Measurements from ENCODE around the gene TSPO. TPM values are rescaled to one million over a fixed set of nuclear protein-coding genes. Genes with fewer than 3 reads are reported as not detected.

Gene TSPO
- total and polyA plus RNA-seq, 2 experiments from 2014 or later = 34.6 to 44.7 TPM

DNA sequence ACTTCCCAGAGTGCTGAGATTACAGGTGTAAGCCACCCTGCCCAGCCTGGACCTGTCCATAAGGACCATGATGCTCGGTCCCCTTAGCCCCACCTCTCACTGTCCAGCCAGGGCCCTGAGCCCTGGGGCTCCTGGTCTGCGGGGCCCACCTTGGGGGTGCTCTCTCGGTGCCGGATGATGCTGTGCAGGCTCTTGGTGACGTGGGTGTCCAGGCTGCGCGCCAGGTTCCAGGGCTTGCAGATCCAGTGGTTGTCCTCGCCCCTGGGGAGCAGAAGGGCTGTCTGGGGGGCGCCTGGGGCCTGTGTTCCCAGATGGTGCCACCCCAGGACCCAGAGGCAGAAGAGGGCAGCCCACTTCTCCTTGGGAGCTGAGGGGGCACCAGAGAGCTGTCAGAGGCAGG, 22.2 kb downstream of the TSPO start (continued):
- TF ChIP-seq, protein P1, sequence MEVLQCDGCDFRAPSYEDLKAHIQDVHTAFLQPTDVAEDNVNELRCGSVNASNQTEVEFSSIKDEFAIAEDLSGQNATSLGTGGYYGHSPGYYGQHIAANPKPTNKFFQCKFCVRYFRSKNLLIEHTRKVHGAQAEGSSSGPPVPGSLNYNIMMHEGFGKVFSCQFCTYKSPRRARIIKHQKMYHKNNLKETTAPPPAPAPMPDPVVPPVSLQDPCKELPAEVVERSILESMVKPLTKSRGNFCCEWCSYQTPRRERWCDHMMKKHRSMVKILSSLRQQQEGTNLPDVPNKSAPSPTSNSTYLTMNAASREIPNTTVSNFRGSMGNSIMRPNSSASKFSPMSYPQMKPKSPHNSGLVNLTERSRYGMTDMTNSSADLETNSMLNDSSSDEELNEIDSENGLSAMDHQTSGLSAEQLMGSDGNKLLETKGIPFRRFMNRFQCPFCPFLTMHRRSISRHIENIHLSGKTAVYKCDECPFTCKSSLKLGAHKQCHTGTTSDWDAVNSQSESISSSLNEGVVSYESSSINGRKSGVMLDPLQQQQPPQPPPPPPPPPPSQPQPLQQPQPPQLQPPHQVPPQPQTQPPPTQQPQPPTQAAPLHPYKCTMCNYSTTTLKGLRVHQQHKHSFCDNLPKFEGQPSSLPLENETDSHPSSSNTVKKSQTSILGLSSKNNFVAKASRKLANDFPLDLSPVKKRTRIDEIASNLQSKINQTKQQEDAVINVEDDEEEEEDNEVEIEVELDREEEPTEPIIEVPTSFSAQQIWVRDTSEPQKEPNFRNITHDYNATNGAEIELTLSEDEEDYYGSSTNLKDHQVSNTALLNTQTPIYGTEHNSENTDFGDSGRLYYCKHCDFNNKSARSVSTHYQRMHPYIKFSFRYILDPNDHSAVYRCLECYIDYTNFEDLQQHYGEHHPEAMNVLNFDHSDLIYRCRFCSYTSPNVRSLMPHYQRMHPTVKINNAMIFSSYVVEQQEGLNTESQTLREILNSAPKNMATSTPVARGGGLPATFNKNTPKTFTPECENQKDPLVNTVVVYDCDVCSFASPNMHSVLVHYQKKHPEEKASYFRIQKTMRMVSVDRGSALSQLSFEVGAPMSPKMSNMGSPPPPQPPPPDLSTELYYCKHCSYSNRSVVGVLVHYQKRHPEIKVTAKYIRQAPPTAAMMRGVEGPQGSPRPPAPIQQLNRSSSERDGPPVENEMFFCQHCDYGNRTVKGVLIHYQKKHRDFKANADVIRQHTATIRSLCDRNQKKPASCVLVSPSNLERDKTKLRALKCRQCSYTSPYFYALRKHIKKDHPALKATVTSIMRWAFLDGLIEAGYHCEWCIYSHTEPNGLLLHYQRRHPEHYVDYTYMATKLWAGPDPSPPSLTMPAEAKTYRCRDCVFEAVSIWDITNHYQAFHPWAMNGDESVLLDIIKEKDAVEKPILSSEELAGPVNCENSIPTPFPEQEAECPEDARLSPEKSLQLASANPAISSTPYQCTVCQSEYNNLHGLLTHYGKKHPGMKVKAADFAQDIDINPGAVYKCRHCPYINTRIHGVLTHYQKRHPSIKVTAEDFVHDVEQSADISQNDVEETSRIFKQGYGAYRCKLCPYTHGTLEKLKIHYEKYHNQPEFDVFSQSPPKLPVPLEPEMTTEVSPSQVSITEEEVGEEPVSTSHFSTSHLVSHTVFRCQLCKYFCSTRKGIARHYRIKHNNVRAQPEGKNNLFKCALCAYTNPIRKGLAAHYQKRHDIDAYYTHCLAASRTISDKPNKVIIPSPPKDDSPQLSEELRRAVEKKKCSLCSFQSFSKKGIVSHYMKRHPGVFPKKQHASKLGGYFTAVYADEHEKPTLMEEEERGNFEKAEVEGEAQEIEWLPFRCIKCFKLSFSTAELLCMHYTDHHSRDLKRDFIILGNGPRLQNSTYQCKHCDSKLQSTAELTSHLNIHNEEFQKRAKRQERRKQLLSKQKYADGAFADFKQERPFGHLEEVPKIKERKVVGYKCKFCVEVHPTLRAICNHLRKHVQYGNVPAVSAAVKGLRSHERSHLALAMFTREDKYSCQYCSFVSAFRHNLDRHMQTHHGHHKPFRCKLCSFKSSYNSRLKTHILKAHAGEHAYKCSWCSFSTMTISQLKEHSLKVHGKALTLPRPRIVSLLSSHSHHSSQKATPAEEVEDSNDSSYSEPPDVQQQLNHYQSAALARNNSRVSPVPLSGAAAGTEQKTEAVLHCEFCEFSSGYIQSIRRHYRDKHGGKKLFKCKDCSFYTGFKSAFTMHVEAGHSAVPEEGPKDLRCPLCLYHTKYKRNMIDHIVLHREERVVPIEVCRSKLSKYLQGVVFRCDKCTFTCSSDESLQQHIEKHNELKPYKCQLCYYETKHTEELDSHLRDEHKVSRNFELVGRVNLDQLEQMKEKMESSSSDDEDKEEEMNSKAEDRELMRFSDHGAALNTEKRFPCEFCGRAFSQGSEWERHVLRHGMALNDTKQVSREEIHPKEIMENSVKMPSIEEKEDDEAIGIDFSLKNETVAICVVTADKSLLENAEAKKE (CRISPR knock-in tag; IDR thresholded peaks at IDR 0.05) = no peak
- TF ChIP-seq NANOG (IDR thresholded peaks at IDR 0.05; ENCODE audit: borderline replicate concordance) (no peak), JUNB (IDR thresholded peaks at IDR 0.05; ENCODE audit: unreplicated experiment) (no peak), EZH2 (IDR thresholded peaks at IDR 0.05; ENCODE audit: low read depth, unreplicated experiment) (no peak)
- TF ChIP-seq, protein P2, sequence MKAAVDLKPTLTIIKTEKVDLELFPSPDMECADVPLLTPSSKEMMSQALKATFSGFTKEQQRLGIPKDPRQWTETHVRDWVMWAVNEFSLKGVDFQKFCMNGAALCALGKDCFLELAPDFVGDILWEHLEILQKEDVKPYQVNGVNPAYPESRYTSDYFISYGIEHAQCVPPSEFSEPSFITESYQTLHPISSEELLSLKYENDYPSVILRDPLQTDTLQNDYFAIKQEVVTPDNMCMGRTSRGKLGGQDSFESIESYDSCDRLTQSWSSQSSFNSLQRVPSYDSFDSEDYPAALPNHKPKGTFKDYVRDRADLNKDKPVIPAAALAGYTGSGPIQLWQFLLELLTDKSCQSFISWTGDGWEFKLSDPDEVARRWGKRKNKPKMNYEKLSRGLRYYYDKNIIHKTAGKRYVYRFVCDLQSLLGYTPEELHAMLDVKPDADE (IDR thresholded peaks at IDR 0.05) = no peak

DNA sequence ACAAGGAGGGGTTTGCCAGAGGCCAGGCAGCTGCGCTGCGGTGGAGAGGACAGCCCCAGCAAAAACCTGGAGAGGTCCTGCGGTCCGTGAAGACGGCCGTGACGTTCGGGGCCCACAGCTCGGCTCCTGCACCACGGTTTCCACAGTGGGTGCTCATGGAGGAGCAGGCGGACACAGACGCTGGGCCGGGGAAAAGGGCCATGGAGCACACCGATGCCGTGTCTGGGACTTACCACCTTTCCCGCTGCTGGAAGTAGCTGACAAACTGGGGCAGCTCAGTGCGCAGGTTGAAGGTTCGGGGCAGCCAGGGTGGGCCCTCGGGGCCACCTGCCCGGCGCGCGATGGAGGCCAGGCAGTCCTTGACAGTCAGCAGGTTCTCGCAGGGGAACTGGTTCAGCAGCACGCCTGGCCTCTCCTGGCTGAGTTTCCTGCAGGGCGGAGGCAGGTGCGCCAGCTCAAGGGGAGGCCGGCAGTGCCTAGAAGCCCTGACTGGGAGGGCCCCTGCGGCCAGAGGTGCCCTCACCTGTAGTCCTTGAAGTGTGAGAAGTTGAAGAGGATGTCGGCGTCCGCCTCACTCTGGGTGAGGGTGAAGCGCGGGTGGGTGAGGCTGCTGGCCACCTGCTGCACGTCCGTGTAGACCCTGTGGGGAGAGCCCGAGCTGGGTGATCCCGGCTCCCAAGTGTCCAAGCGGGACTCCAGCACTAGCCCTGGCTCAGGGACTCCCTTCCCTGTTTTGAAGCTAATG, 22.8 kb downstream of the TSPO start:
- H3K27ac ChIP-seq (ENCODE audit: low read depth) = no peak overlapping the region
- Mint-ChIP-seq H3K9me3 (no peaks in the 10 kb centered on the region; the same call in 2 of the 3 replicates), H3K27me3 (ENCODE audit: insufficient read depth, low read depth, poor library complexity) (peaks cover 8% of the 10 kb centered on the region), H3K4me1 (no peaks in the 10 kb centered on the region), H3K4me3 (no peak overlapping the region), H3K36me3 (ENCODE audit: low read depth) (peaks cover 76% of the 10 kb centered on the region), H3K27ac (no peak overlapping the region)
- H2AFZ ChIP-seq = no peak overlapping the region
- no peaks in the 10 kb centered on the region for H3K9me2 ChIP-seq (ENCODE audit: insufficient read depth)
- H3K27me3 ChIP-seq (ENCODE audit: insufficient read depth) = no peaks in the 10 kb centered on the region
- DNase-seq (ENCODE audit: low spot score) = no peak
- H3K36me3 ChIP-seq (ENCODE audit: insufficient read depth) = peaks cover 13% of the 10 kb centered on the region; the same call in 1 of the 2 replicates
- no peaks in the 10 kb centered on the region for H3K4me1 ChIP-seq (ENCODE audit: insufficient read depth)
- no peak overlapping the region for H3K4me2 ChIP-seq
- no peak overlapping the region for H3K4me3 ChIP-seq
- H3F3A ChIP-seq (replicated peaks; ENCODE audit: low read depth) = no peaks in the 10 kb centered on the region
- no peaks in the 10 kb centered on the region for H4K20me1 ChIP-seq (replicated peaks; ENCODE audit: insufficient read depth)
- ATAC-seq = no peak
- no peaks in the 10 kb centered on the region for H3K79me2 ChIP-seq (replicated peaks; ENCODE audit: insufficient read depth)
- TF ChIP-seq ZNF331 (CRISPR knock-in tag; IDR thresholded peaks at IDR 0.05; ENCODE audit: low read depth) = no peak
- no peak for TF ChIP-seq CREB1 (CRISPR knock-in tag; IDR thresholded peaks at IDR 0.05; ENCODE audit: low read depth)
- no peak for TF ChIP-seq EZH2 (IDR thresholded peaks at IDR 0.05; ENCODE audit: low read depth, unreplicated experiment)
- no peak for TF ChIP-seq JUNB (IDR thresholded peaks at IDR 0.05; ENCODE audit: unreplicated experiment)
- TF ChIP-seq ZNF114 (CRISPR knock-in tag; IDR thresholded peaks at IDR 0.05) = no peak
- TF ChIP-seq NANOG (IDR thresholded peaks at IDR 0.05; ENCODE audit: borderline replicate concordance) = no peak
- TF ChIP-seq EZH2phosphoT487 (IDR thresholded peaks at IDR 0.05; ENCODE audit: unreplicated experiment) = no peak
- TF ChIP-seq POLR2AphosphoS5 (IDR thresholded peaks at IDR 0.05; ENCODE audit: low read depth) = no peak
